Measurements from ENCODE around the gene RHOD.

GRCh38 chr11:67099831-67100324, 43.2 kb downstream of the RHOD start:
- TF ChIP-seq POLR2AphosphoS5 (IDR thresholded peaks at IDR 0.05) (no peak), CTCF (IDR thresholded peaks at IDR 0.05 in 8 of 11, conservative IDR thresholded peaks at IDR 0.05 in 3 of 11) (no peak)

All from spleen (tissue), 7 donors.